GM21360 (cell line): ENCODE results near the gene NDNF.

Experiments
- ATAC-seq: cut with Tn5 transposase; IDR thresholded peaks from one replicate; pipeline ENCODE4 v1.9.1; 2021; ENCODE audit warnings: mild to moderate bottlenecking, moderate library complexity; ENCODE audit not compliant: unreplicated experiment

NDNF gene

DNA sequence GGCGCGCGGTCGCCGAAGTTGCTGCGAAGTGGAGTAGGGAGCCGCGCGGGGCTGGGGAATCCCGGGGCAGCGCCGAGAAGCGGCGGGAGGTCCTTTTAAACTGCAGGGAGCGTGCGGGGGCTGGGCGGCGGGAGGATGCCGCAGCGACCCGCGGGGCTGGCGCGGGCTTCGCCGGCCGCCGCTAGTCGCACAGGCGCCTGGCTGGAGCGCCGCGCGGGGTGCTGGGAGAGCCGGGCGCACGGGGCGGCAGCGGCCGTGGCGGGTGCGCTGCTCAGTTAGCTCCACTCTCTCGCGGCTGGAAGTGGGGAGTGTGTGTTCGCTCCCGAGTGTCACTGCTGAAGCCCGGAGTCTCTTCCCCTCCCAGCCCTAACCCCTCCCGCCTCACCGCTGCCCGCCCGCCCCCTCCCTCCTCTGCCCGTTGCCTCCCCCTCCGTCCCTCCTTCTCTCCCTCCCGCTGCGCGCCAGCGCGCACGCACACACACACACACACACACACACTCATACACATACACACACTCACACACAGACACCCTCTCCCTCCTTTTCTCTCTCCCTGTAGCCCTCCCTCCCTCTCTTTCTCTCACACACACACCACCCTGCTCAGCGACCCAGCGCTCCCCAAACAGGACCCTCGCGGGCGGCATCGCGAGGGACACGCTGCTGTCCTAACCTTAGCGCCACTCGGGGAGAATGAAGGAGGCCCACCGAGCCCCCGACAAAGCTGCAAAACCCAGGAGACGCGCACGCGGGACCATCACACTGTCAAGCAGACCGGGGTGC is at the start of gene NDNF:
TSS of gene NDNF (minus strand) at position 312 of the 780 bp plus-strand sequence. CDS start 26,698 bp downstream, outside the sequence.
- ATAC-seq = peak; percentile 57

- no peak for ATAC-seq
These were observed 47.4 kb upstream of the NDNF start for GRCh38 chr4:121119715-121120114.

DNA sequence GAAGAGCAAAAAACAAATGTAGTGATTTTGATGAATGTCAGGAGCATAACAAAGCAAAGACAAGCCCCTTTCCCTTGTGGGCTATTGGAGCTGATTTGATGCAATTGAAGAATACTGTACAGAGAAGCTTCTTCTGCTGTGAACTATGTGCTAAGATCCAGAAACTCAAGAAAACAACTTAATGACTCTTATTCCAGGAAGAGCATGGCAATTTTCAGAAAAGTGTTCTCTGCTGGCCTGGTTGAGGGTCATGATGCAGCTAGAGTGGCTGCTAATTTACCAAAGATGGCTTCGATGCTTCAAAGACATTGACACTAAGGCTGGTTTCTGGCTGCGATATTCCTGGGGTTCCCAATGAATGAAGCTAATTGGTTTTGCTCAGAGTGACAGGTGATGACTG is 46.0 kb upstream of the NDNF start:
- no peak for ATAC-seq

DNA sequence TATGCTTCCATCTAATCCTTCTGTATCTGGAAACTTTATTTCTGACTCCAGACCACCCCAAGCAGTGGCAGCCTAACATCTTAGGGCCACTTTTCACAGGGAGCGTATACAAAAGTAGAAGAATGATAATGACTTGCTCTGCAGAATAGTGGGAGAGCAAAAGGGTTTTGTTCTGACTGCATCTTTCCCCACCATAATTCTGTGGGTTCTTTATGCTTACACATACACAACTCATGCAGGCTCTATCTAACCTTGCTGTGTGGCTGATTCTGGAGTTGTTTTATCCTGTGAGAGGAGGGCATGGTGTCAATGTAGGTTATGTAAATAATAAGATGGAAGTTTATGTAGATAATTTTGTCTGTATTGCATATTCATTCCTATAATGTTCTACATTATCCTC is 42.4 kb upstream of the NDNF start:
- ATAC-seq = no peak

DNA sequence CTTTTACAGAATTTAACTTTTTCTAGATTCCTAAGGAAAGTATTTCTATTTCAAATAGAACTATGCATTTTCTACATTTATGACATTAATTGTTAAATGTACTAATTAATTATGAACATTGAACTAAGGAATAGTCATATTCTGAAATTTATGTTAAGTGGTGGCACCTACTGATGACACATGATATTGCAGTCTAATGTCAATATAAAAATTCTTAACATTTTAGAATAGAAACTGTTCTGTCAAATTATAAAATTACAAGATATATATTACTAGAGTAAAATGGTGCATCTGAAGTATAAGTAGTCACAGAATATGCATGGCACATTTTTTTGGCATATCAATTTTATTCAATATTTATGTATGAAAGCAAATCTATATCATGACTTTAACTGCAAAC is 40.2 kb upstream of the NDNF start:
- no peak for ATAC-seq

GRCh38 chr4:121108557-121108956 is 36.2 kb upstream of the NDNF start:
- ATAC-seq = no peak

DNA sequence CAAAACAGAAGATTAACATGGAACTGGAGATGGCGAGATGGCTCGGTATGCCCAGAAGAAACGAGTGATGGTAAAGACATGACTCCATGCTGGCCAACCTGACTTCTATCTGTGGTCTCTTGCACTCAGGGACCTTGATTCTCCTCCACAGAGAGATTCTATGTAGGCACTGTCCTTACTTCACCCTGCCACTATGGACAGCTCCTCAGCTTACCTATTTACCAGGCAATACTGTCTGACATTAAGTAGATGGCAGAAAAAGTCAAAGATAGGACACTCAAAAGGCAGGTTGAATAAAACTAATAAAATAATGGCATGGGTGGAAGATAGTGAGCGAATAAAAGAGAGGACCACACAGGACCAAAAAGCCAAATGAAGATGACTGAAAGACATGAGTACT is 35.2 kb upstream of the NDNF start:
- no peak for ATAC-seq

GRCh38 chr4:121100093-121100775 is 27.9 kb upstream of the NDNF start:
- ATAC-seq = no peak

- no peak for ATAC-seq
These were observed 25.9 kb upstream of the NDNF start for GRCh38 chr4:121098266-121098665.

- ATAC-seq = no peak
These were observed 24.3 kb upstream of the NDNF start for GRCh38 chr4:121096629-121097028.

DNA sequence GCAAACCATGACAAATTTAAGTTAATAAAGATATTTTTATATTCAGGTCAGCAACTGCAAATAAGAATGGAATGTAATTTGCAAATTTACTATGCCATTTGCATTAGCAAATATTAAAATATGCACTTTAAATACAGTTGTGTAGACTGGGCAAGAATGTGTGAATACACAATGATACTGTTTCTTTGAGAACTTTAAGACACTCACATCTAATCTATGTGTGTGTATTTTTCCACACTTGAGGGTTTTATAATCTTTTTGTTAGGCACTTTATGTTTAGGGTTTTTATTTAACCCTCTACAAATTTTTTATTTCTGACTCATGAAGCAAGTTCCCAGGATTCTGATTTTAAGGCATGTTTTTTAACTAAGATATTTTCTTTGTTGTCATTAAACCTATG is 23.9 kb upstream of the NDNF start:
- ATAC-seq = no peak

- no peak for ATAC-seq
These were observed 22.1 kb upstream of the NDNF start for GRCh38 chr4:121094297-121094966.

DNA sequence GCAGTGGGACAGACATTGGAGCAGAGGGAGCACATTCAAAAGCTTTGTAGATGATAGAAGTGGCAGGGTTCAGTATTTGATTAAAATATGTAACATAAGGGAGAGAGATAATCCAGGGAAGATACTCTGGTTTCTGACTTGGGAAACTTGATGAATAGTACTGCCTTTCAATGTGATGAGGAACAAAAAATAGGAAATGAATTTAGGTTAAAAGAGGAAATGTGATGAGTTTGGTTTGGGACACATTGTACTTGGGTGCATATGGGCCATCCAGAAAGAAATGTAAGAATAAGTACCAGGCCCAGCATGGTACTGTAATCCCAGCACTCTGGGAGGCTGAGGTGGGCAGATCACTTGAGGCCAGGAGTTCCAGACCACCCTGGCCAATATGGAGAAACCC is 20.9 kb upstream of the NDNF start:
- no peak for ATAC-seq

DNA sequence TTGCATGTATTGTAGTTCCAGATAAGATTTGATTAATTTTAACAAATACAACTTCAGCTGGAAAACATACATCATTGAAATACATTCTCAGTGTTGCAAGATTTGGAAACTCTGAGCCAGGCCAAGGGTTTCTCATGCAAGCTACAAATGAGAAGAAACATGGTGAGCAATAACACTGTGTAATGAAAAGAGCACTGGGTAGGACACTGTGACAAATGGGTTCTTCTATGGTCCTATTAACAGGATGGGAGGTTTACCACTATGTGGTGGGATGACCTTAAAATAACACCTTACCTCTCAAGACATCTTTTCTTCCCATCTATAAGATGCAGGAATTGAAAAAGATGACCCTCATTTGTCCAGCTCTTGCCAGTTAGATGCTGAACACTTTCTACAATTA is 19.6 kb upstream of the NDNF start:
- ATAC-seq = no peak

GRCh38 chr4:121088867-121089266 is 16.5 kb upstream of the NDNF start:
- ATAC-seq = no peak

- ATAC-seq = no peak
These were observed 7.0 kb upstream of the NDNF start for GRCh38 chr4:121079376-121079775.

DNA sequence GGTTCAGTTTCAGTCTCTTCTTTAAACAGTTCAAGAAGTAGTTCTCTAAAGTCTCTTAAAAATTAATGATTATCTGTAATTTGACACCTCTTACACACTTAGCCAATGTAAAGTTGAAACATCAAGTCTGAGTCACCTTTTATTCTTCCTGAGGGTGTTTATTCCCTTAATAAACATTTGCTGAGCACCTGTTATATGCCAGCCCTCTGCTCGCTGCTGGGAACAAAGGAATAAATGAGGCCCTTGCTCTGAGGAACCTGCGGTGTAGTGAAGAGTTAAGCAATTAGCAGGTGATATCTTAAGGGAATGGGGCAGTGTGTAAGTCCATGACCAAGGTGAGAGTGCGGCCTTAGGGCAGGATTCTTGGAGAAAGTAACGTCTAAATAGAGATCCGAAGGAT is 5.2 kb upstream of the NDNF start:
- no peak for ATAC-seq

DNA sequence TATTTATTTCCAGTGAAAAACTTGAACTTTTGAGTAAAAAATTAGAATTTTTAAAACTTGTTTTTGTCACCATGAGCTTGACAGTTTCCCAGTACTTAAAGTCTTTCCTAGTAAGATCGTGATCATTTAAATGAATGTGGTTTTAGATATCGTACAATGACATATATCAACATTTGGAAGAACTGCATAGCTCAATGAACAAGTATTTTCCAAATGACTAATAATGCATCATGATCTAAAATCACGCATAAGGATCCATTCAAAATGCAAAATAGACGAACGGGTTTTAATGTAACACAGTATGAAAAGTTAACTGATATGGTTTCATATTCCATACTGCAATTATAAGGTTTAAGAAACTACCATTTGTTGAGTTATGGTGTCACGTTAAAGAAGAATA is 4.1 kb upstream of the NDNF start:
- ATAC-seq = no peak

GRCh38 chr4:121073672-121074381 is 1.5 kb upstream of the NDNF start:
- ATAC-seq = no peak

- no peak for ATAC-seq
These were observed 685 bp upstream of the NDNF start for GRCh38 chr4:121073004-121073435.

GRCh38 chr4:121071640-121072223 is 603 bp downstream of the NDNF start:
- no peak for ATAC-seq
